DOHH2 (cell line): ENCODE data around the gene COPG1.

Experiments
- H3F3A ChIP-seq: fragments of 200-600 bp; sonication (generic), shearing (Covaris generic); 2 replicates; pipeline ENCODE4 v1.6.0; 2016; ENCODE audit warnings: antibody characterized with exemption, mild to moderate bottlenecking; ENCODE audit not compliant: control insufficient read depth, insufficient read depth
- H3K27ac ChIP-seq: fragments of 200-600 bp; sonication (generic); 2 replicates; pipeline ENCODE4 v1.5.1; 2014; ENCODE audit warnings: low read depth, mild to moderate bottlenecking, low read length, moderate library complexity
- H3K27me3 ChIP-seq: fragments of 200-600 bp; sonication (generic); 2 replicates; pipeline ENCODE4 v1.6.1; 2014; ENCODE audit warnings: mild to moderate bottlenecking, low read length, mixed read lengths; ENCODE audit not compliant: control insufficient read depth
- H3K36me3 ChIP-seq: fragments of 200-600 bp; sonication (generic); 2 replicates; pipeline ENCODE4 v1.6.1; 2014; ENCODE audit warnings: mild to moderate bottlenecking, low read length, moderate library complexity, mixed read lengths; ENCODE audit not compliant: control insufficient read depth
- H3K4me1 ChIP-seq: fragments of 200-600 bp; sonication (generic); 2 replicates; pipeline ENCODE4 v1.6.1; 2014; ENCODE audit warnings: mild to moderate bottlenecking, low read length, mixed read lengths; ENCODE audit not compliant: control insufficient read depth
- H3K4me2 ChIP-seq: fragments of 200-600 bp; sonication (generic); 2 replicates; pipeline ENCODE4 v1.6.0; 2014; ENCODE audit warnings: mild to moderate bottlenecking, low read length, moderate library complexity
- H3K4me3 ChIP-seq: fragments of 200-600 bp; sonication (generic); 2 replicates; pipeline ENCODE4 v1.5.1; 2014; ENCODE audit warnings: mild to moderate bottlenecking, low read length, mixed read lengths
- H3K79me2 ChIP-seq: fragments of 200-600 bp; sonication (generic); 2 replicates; pipeline ENCODE4 v1.6.1; 2014; ENCODE audit warnings: mild to moderate bottlenecking, low read length, mixed read lengths; ENCODE audit not compliant: control insufficient read depth
- H3K9me2 ChIP-seq: fragments of 200-600 bp; sonication (generic); replicated peaks from 2 replicates; pipeline ENCODE4 v1.6.1; 2014; ENCODE audit warnings: mild to moderate bottlenecking, low read length, mixed read lengths; ENCODE audit not compliant: control insufficient read depth
- H3K9me3 ChIP-seq: fragments of 200-600 bp; sonication (generic); 2 replicates; pipeline ENCODE4 v1.6.1; 2014; ENCODE audit warnings: antibody characterized with exemption, low read length, mixed read lengths; ENCODE audit not compliant: control insufficient read depth, insufficient read depth
- H4K20me1 ChIP-seq: fragments of 200-600 bp; sonication (generic); 2 replicates; pipeline ENCODE4 v1.6.0; 2014; ENCODE audit warnings: low read depth, mild to moderate bottlenecking, antibody characterized with exemption, low read length, moderate library complexity; ENCODE audit not compliant: control insufficient read depth, insufficient read depth
- CTCF ChIP-seq: fragments of 200-600 bp; sonication (generic); IDR thresholded peaks from one replicate; pipeline ENCODE4 v1.5.1; 2014; ENCODE audit warnings: antibody characterized with exemption, mild to moderate bottlenecking, low read depth, low read length; ENCODE audit not compliant: poor library complexity, severe bottlenecking
- EZH2phosphoT487 ChIP-seq: fragments of 200-600 bp; sonication (generic); IDR thresholded peaks from 2 replicates; pipeline ENCODE4 v1.6.1; 2017; ENCODE audit warnings: borderline replicate concordance, mild to moderate bottlenecking, antibody characterized with exemption, low read length, moderate library complexity, mixed read lengths

The COPG1 gene

GRCh38 chr3:129256270-129256669 lies 6.9 kb downstream of the COPG1 start:
- H3K9me2 ChIP-seq: no peaks in the 10 kb centered on the region
- no peaks in the 10 kb centered on the region for H3K27me3 ChIP-seq
- no peak overlapping the region for H3K4me2 ChIP-seq
- H3K79me2 ChIP-seq: peaks cover 2% of the 10 kb centered on the region
- H3K4me1 ChIP-seq: peaks cover 3% of the 10 kb centered on the region
- H3F3A ChIP-seq: no peaks in the 10 kb centered on the region
- no peak for TF ChIP-seq CTCF
- no peak for TF ChIP-seq EZH2phosphoT487
- peaks cover 6% of the 10 kb centered on the region; the same call in 1 of the 2 replicates for H4K20me1 ChIP-seq
- peaks cover 84% of the 10 kb centered on the region for H3K36me3 ChIP-seq
- no peak overlapping the region for H3K4me3 ChIP-seq
- H3K27ac ChIP-seq: no peak overlapping the region
- no peaks in the 10 kb centered on the region for H3K9me3 ChIP-seq

GRCh38 chr3:129257609-129258008 lies 8.2 kb downstream of the COPG1 start:
- Histone ChIP-seq H4K20me1 (peaks cover 6% of the 10 kb centered on the region; the same call in 1 of the 2 replicates), H3K27me3 (no peaks in the 10 kb centered on the region), H3K4me2 (no peak overlapping the region), H3K4me3 (no peak overlapping the region), H3K27ac (no peak overlapping the region), H3F3A (no peaks in the 10 kb centered on the region), H3K9me3 (no peaks in the 10 kb centered on the region), H3K4me1 (peaks cover 12% of the 10 kb centered on the region), H3K9me2 (no peaks in the 10 kb centered on the region), H3K79me2 (no peaks in the 10 kb centered on the region; the same call in 1 of the 2 replicates), H3K36me3 (peaks cover 86% of the 10 kb centered on the region)
- no peak for TF ChIP-seq CTCF
- no peak for TF ChIP-seq EZH2phosphoT487

GRCh38 chr3:129259612-129260477 lies 10.4 kb downstream of the COPG1 start:
- Histone ChIP-seq H3K79me2 (no peaks in the 10 kb centered on the region; the same call in 1 of the 2 replicates), H3K36me3 (peaks cover 88% of the 10 kb centered on the region), H3K27ac (no peak overlapping the region), H3K4me1 (peaks cover 12% of the 10 kb centered on the region), H4K20me1 (peaks cover 6% of the 10 kb centered on the region), H3K9me3 (no peaks in the 10 kb centered on the region), H3K4me3 (no peak overlapping the region), H3K9me2 (no peaks in the 10 kb centered on the region), H3F3A (no peaks in the 10 kb centered on the region), H3K27me3 (no peaks in the 10 kb centered on the region), H3K4me2 (no peak overlapping the region)
- TF ChIP-seq CTCF: no peak
- TF ChIP-seq EZH2phosphoT487: no peak
